GM15510 (cell line): ENCODE results near the gene ARHGAP1.

ENCODE experiments used
- POLR2A ChIP-seq: IDR thresholded peaks from 3 replicates; pipeline ENCODE4 v1.6.1; 2011; ENCODE audit warnings: borderline replicate concordance; ENCODE audit not compliant: insufficient read length; ENCODE audit errors: extremely low read depth

ARHGAP1 gene

DNA sequence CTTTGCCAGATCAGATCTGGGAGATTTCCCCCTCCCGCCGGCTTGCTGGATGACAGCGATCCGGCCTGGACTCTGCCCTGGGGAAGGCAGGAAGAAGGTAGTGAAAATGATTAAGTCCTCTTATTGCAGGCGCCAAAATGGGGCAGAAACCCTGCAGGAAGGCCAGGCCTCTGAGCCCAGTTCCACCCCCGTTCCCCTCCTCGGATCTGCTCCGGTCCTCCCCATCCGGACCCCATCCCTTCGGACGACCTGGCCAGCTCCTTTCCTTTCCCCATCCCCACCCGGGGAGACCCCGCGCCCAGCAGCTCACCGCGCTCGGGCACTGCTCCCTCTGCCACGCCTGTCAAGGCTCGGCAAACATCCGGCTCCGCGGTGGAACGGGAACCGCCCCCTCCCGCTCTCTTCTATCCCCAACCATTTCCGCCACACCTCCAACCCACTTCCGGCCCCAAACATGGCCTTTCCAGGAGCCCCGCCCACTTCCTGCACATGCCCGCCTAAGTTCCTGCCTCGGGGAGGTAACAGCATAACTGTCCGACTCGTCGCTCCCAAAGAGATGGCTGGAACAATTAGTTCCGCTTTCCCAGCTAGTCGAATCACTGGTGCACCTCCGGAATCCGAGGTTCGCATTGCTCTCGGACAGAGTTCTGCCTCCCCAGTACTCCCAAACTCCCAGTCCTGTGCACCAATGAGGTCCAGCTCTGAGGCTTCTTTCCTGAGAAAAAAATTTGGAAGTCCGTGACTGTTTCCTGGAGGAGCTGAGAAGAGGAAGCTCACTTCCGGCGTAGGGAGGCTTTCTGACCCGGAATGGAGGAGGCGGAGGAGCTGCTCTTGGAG lies at the start of gene ARHGAP1, which contains the start of gene ZNF408:
ARHGAP1 (minus strand) TSS at position 379 of the 837 bp plus-strand sequence. CDS start 4,512 bp downstream, outside the sequence.
ZNF408 (plus strand) TSS at position 791 of the 837 bp plus-strand sequence; CDS start at position 808, 17 bp downstream.
- peak; percentile 93 for TF ChIP-seq POLR2A

DNA sequence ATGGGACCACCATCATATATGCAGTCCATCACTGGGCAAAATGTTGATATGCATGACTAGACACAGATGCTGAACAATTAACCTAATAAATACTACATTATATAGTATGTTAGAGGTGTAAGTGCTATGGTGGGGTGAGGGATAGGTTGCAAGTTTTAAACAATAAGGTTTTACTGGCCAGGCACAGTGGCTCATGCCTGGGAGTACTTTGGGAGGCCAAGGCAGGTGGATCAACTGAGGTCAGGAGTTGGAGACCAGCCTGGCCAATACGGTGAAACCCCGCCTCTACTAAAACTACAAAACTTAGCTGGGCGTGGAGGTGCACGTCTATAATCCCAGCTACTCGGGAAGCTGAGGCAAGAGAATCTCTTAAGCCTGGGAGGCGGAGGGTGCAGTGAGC lies 46.7 kb upstream of the ARHGAP1 start:
- no peak for TF ChIP-seq POLR2A

DNA sequence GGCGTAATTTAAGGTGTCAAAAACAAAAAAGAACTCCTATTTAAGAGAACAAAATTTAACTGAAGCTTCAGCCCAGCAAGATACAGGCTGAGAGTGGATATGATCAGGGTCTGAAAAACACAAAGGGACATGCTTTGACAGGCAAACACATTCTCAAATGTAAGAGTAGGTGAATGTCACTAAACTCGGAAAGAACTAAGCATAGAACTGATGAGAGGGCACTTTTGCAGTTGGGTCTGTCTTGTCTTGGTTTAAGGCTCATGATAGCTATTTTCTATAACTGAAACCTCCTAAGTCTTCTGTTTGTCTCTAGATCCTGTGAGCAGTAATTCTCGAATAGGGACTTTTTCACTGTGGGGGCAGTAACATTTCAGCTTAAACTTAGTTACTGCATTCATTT lies 45.6 kb upstream of the ARHGAP1 start:
- TF ChIP-seq POLR2A = no peak

DNA sequence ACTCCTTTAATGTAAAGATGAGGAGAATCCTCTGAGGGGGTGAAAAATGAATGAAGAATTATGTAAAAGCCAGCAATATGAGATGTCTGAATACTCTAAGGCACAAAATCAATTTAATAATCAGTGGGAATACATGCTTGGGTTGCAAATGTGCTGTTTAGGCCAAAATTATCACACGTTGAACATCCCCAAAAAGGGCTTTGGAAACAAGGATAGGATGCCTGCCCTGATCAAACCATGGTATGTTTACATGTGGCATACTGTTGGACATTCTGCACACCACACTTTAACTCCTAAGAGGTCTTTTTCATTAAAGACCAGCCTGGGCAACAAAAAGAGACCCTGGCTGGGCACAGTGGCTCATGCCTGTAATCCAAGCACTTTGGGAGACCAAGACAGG lies 44.9 kb upstream of the ARHGAP1 start:
- TF ChIP-seq POLR2A = no peak

DNA sequence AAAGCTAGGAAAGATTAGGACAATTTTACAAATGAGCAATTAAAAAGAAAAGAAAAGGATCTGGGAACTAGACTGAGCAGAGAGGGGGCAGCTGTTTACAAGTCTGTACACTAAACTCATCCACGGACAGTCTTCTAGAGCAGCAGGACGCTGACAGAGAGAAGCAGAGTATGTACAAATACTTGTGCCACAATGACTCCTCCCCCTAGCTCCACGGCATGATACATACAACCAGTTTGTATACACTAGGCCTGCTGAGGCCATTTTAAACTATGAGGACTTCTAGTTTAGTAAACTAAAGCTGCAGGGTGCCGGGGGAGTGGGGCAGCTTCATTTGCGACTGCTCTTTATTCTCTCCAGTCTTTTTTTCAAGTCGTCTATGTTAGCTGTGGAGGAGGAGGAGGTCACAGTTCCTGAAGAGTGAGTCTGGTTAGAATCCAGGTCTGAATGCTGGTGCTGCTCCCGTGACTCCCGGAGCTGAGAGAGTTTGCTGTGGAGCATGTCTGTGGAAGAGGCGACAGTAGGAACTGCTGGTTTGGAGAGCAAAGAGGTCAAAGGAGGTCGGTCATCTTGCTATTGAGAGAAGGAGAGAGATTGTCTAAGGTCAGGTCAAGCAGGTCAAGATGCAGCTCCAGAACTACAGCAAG lies 43.4 kb upstream of the ARHGAP1 start:
- no peak for TF ChIP-seq POLR2A

DNA sequence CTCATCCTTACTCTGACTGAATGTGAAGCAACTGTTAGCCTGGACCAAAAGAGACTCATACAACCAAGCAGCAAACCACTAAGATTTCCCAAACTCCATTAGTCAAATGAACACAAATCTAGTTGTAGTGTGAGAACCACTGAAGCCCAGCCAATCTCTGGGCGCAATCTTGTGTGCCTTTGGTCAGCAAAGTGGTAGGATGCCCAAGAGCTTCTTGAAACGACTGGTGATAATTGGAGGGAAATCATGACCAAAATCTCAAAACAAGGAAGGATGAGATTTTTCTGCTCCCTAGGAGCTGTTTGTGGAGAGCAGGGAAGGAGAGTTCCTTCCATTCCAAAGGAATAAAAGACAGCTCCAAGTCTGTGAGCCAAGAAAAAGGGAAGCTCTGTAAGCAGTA lies 42.6 kb upstream of the ARHGAP1 start:
- no peak for TF ChIP-seq POLR2A

DNA sequence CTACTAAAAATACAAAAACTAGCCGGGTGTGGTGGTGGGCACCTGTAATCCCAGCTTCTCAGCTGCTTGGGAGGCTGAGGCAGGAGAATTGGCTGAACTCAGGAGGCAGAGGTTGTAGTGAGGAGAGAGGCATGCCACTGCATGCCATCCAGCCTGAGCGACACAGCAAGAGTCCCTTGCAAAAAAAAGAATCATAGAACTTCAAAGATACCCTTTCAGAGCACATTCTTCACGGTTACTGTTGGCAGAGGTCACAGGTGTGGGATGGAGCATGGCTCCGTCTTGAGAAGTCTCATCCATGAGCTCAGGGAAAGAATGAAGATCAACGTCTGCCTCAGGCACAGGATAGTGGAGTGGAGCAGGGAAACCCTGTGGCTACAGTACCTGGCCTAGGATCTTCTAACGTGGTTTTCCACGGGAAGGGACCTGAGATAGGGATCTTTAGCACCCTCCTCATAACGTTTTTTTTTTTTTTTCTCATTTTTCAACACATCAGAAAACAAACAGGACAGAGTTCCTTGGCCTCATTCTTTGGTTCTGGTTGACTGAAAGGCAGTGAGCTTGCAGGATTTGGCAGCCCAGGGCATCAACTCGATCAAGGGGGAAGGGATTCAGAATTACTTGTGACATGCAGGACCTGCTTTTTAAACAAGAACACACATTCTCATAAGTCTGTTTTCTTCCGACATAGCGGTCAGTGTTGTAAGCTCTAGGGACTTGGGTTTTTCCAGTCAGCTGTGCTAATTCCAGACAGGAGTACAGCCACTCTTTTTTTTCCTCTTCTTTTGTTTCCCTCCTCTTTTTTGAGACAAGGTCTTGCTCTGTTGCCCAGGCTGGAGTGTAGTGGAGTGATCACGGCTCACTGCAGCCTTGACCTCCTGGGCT lies 41.4 kb upstream of the ARHGAP1 start:
- TF ChIP-seq POLR2A = no peak

DNA sequence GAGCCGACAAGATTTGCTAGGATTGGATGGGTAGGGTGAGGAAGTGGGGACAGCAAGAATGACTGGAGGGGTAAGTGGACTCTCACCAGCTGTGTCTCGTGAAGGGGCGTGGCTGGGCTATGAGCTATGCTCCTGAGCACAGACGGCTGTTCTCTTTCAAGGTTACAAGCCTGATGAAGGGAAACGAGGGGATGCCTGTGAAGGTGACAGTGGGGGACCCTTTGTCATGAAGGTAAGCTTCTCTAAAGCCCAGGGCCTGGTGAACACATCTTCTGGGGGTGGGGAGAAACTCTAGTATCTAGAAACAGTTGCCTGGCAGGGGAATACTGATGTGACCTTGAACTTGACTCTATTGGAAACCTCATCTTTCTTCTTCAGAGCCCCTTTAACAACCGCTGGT lies 38.5 kb upstream of the ARHGAP1 start:
- no peak for TF ChIP-seq POLR2A

DNA sequence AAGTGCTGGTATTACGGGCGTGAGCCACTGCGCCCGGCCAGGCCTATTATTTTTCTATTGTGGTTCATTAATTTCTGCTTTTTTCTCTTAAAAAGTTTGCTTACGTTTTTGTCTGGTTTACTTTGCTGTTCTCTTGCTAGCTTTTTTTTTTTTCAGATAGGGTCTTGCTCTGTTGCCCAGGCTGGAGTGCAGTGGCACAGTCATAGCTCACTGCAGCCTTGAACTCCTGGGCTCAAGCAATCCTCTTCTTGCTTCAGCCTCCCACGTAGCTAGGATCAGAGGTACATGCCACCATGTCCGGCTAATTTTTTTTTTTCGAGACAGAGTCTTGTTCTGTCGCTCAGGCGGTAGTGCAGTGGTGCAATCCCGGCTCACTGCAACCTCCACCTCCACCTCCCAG lies 37.3 kb upstream of the ARHGAP1 start:
- TF ChIP-seq POLR2A = no peak

DNA sequence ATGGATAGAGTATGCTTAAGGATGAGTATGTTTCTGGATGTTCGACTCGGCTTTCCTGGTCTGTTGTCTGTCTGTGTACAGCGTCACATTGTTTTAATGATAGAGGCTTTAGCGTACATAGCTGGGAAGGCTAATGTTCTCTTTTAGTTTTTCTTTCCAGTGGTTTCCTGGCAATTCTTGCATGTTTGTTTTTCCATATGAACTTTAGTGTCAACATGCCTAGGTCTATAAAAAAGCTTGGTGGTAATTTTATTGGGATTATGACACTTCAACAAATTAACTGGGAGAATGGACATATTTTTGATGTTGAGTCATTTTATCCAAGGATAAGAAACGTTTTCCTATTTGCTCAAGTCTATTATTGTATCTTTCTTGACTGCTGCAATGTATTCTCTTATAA lies 36.2 kb upstream of the ARHGAP1 start:
- no peak for TF ChIP-seq POLR2A

DNA sequence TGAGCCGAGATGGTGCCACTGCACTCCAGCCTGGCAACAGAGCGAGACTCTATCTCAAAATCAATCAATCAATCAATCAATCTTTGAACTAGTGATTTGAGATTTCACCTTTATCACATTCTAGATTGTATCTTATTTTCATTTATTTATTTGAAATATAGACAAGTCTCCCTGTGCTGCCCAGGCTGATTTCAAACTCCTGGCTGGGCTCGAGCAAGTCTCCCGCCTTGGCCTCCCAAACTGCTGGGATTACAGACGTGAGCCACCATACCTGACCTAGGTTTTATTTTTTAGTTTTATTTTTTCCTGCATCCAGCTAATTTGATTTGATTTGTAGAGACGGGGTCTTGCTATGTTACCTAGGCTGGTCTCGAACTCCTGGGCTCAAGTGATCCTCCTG lies 35.7 kb upstream of the ARHGAP1 start:
- TF ChIP-seq POLR2A = no peak

DNA sequence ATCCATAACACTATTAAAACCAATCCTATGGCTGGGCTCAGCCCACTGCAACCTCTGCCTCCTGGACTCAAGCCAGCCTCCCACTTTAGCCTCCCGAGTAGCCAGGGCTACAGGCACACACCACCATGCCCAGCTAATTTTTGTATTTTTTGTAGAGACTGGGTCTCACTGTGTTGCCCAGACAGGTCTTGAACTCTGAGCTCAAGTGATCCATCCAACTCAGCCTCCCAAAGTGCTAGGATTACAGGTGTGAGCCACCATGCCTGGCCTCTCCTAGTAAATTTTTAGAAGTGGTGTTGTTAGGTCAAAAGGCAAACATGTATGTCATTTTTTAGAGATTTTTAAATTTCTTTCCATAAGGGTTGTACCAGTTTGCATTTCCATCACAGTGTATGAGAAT lies 32.8 kb upstream of the ARHGAP1 start:
- TF ChIP-seq POLR2A = no peak

DNA sequence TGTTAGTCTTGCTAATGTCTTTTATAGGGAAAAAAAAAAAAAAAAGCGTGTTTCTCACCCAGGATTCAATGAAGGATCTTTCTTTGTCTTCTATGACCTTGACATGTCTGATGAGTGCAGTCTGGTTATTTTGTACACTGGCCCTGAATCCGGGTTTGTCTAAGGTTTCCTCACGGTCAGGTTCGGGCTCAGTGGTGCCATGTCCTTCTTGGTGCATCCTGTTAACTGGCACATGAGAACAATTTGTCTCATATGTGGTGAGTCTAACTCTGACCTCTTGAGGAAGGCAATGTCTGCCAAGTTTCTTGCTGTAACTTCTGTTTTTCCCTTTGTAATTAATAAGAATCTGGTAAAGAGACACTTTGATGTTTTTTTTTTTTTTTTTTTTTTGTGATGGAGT lies 31.1 kb upstream of the ARHGAP1 start:
- no peak for TF ChIP-seq POLR2A

DNA sequence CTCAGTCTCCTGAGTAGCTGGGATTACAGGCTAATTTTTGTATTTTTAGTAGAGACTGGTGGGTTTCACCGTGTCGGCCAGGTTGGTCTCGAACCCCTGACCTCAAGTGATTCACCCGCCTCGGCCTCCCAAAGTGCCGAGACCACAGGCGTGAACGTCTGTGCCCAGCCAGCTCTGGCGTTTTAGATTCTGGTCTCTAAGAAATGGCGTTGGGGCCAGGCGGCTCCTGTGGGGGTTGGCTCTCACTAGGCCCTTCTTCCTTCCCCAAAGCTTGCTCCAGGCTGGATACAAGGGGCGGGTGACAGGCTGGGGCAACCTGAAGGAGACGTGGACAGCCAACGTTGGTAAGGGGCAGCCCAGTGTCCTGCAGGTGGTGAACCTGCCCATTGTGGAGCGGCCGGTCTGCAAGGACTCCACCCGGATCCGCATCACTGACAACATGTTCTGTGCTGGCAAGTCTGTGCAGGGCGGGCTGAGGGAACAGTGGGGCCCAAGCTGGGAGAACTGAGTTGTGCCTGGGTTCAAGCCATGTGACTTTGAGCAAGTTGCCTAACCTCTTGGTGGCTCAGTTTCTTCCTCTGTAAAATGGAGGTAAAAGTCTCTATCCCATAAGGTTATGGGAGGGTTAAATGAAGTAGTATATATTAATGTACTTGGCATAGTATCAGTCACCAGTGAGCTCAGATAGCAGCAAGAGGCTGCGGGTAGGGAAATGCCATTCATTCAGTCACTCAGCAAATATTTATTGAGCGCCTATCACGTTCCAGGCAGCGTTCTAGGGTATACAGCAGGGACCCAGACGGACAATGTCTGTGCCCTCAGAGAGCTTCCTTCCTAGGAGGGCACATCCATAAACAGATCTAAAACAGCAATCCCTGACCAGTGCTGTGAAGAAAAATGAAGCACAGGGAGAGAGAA lies 28.9 kb upstream of the ARHGAP1 start:
- no peak for TF ChIP-seq POLR2A
